Esophagus squamous epithelium (tissue), 4 donors: Measurements from ENCODE around the gene COL27A1.

Source experiments
- CTCF ChIP-seq, 6 experiments: fragments of 450-650 bp in 4 of 6; fragments of 200-600 bp in 2 of 6; sonication (generic) in 2 of 6; IDR thresholded peaks; one replicate each; pipeline ENCODE4 v1.5.1; 2016 to 2019; ENCODE audit warnings: antibody characterized with exemption in 6 of 6, mild to moderate bottlenecking in 4 of 6, moderate library complexity in 4 of 6
- POLR2A ChIP-seq, 4 donors: fragments of 450-650 bp; IDR thresholded peaks; one replicate each; pipeline ENCODE4 v1.6.1; 2017; ENCODE audit warnings: antibody characterized with exemption in 4 of 4, mild to moderate bottlenecking in 4 of 4, moderate library complexity in 3 of 4

GRCh38 chr9:114235033-114235661 is 79.8 kb downstream of the COL27A1 start:
- TF ChIP-seq CTCF (IDR thresholded peaks at IDR 0.05) (no peak), POLR2A (IDR thresholded peaks at IDR 0.05) (no peak)
